IPS-NIHi7 (cell line): ENCODE measurements around the gene OBI1.
A peak's percentile ranks its signal among the peaks of the same experiment; 100 is the strongest.

Experiments
- DNase-seq: peaks from one replicate; pipeline ENCODE4 v3.0.0; 2012; ENCODE audit warnings: mixed read lengths; ENCODE audit errors: extremely low spot score

OBI1 gene

DNA sequence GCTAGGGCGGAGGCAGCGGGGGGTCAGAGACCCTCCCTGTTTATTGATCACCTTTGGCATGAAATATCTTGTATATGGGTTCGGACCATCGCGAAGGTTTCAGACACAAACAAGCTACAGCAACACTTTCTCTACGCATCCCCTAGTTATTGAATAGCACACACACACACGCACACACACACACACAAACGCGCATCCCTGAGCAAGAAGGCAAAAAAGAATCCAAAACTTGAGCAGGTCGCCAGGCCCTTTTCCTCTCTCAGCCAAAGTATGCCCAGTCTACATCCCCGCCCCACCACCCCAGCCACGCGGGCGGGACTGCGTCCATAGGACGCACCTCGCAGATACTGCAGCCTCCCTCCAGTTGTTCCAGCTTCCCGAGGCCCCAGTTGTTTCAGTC lies 71.6 kb downstream of the OBI1 start:
- no peak for DNase-seq

DNA sequence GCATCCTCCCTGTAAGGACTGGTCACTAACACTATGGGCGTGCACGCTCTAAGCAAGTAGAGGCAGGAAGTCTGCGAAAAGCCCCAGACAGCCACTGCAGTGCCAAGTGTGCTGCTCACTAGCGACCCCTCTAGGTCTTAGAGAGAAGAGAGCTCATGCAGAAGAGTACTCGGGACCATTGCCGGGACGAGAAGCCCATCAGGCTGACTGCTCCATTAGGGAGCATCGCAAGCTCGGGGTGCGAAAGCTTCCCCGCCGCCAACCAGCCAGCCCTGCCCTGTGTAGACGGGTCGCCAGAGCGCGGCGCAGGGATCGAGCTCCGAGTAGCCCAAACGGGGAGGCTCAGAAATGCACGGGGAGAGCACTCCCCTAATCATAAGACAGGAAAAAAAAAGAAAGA lies 72.2 kb downstream of the OBI1 start:
- peak; percentile 84 for DNase-seq

DNA sequence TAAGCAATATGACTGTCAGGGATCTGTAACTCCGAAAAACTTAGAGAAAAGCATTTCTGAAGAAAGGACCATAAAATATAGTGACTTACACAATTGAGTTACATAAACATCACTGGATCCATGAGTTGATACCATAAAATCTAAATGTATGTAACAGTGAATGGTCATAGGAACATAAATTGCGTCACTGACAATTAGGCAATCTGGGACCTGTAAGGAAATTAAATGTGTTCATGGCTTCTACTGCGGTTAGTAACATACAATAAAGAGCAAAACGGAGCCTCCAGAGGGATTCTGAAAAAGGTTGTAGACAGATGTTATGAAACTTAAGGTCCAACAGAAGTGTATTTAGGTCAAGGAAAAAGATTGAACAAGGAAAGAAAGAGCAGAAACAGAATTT lies 82.7 kb downstream of the OBI1 start:
- DNase-seq, result no peak

DNA sequence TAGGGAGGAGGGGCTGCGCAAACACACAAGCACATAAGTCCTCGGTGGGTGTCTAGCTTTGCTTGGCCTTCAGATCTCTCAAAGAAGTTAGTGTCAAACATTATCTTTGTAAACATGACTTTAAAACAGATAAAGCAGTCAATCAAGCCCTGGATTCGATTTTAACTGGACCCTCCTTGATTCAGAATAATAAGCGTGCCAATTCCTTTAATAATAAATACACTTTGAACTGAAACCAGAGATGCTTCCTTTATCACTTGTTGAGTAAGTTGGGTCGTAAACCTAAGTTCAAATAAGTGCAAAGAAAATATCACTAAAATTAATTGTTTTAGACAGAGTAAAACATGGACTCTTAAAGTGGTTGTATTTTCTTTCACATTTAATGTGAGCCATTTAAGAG lies 86.5 kb downstream of the OBI1 start:
- DNase-seq, result no peak

DNA sequence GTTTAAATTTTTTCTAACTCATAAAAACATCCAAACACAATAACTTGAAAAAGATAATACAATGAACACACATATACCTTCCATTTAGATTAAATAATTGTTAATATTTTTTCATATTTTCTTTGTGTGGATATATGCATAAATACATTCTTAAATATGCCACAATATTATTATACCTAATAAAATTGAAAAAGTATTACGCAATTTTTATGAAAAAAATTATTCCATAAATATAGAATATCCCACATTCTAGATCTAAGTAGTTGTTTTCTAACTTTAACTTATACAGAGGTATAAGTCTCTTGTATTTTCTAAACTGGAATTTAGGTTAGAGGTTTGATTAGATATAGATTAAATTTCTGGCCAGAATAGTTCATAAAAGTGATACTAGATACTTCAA lies 89.9 kb downstream of the OBI1 start:
- DNase-seq, result no peak

DNA sequence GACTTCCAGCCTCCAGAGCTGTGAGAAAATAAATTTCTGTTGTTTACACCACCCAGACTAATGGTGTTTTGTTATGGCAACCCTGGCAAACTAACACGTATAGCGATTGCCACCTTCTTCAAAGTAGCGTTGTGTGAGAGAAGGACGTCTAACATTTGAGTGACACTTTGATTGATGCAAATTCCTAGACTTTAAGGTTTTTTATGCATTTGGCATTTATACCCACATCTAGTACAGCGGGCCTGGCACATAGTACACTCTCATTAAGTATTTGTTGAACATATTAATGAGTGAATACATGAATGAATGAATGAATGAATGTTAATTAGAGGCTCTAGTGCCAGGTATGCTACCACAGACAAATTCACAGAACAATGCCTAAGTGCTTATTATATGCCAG lies 92.3 kb downstream of the OBI1 start:
- DNase-seq, result no peak
